GM12874 (cell line): ENCODE measurements around the gene DPP10.

ENCODE experiments used
- CTCF ChIP-seq: IDR thresholded peaks from 2 replicates; pipeline ENCODE4 v1.5.1; 2011; ENCODE audit warnings: low read depth, mild to moderate bottlenecking, control low read depth, low read length, moderate library complexity; ENCODE audit not compliant: insufficient read depth

The DPP10 gene

GRCh38 chr2:114442510-114442909 lies at the start of gene DPP10:
DPP10 (plus strand) TSS chr2:114442641.
- TF ChIP-seq CTCF = no peak

GRCh38 chr2:114400890-114401289 lies 41.6 kb upstream of the DPP10 start:
- TF ChIP-seq CTCF = no peak

GRCh38 chr2:114405247-114406116 lies 37.0 kb upstream of the DPP10 start:
- no peak for TF ChIP-seq CTCF

GRCh38 chr2:114406347-114406746 lies 36.1 kb upstream of the DPP10 start:
- no peak for TF ChIP-seq CTCF

GRCh38 chr2:114421781-114422180 lies 20.7 kb upstream of the DPP10 start:
- TF ChIP-seq CTCF = no peak

- TF ChIP-seq CTCF = no peak
These were observed 17.7 kb upstream of the DPP10 start for GRCh38 chr2:114424699-114425098.

GRCh38 chr2:114426756-114427155 lies 15.7 kb upstream of the DPP10 start:
- TF ChIP-seq CTCF = no peak
